ENCODE measurements around the gene DEFB132. TPM values are rescaled to one million over a fixed set of nuclear protein-coding genes. Genes with fewer than 3 reads are reported as not detected.

DEFB132 gene
- total and polyA plus RNA-seq, 2 of the 13 experiments (the other 11 are each of a cell fraction or from before 2014, with no cell fraction given), result not detected

- TF ChIP-seq, protein P1, sequence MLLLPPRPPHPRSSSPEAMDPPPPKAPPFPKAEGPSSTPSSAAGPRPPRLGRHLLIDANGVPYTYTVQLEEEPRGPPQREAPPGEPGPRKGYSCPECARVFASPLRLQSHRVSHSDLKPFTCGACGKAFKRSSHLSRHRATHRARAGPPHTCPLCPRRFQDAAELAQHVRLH (CRISPR knock-in tag; IDR thresholded peaks at IDR 0.05; ENCODE audit: borderline replicate concordance, low read depth), result no peak
- TF ChIP-seq ZNF3 (CRISPR knock-in tag; IDR thresholded peaks at IDR 0.05) (no peak), SMC3 (IDR thresholded peaks at IDR 0.05; ENCODE audit: low read length) (0 out of 2 replicates have a peak, but pooled peaks have one; percentile 8), NCOR1 (IDR thresholded peaks at IDR 0.05; ENCODE audit: borderline replicate concordance, low read length) (0 out of 2 replicates have a peak, but pooled peaks have one; percentile 44), ZNF296 (CRISPR knock-in tag; conservative IDR thresholded peaks at IDR 0.05) (no peak), ZBTB8A (CRISPR knock-in tag; IDR thresholded peaks at IDR 0.05; ENCODE audit: borderline replicate concordance, low read depth) (no peak), ZNF761 (CRISPR knock-in tag; conservative IDR thresholded peaks at IDR 0.05) (0 out of 2 replicates have a peak, but pooled peaks have one; percentile 50), NFRKB (IDR thresholded peaks at IDR 0.05) (no peak), ZEB1 (IDR thresholded peaks at IDR 0.05; ENCODE audit: insufficient replicate concordance, low read depth) (peak; percentile 21), ZFP82 (CRISPR knock-in tag; IDR thresholded peaks at IDR 0.05; ENCODE audit: borderline replicate concordance) (0 out of 2 replicates have a peak, but pooled peaks have one; percentile 46), SAFB2 (CRISPR knock-in tag; IDR thresholded peaks at IDR 0.05; ENCODE audit: borderline replicate concordance, low read depth) (no peak), ZNF362 (CRISPR knock-in tag; IDR thresholded peaks at IDR 0.05; ENCODE audit: borderline replicate concordance) (peak; percentile 85; the same call in 1 of the 2 replicates), MIER3 (CRISPR knock-in tag; IDR thresholded peaks at IDR 0.05; ENCODE audit: borderline replicate concordance) (no peak), CEBPB (IDR thresholded peaks at IDR 0.05; ENCODE audit: borderline replicate concordance, low read depth, low read length) (peak; percentile 86), ISL2 (CRISPR knock-in tag; IDR thresholded peaks at IDR 0.05) (peak; percentile 9; the same call in 1 of the 2 replicates)
Measured at GRCh38 chr20:310645-311044, 53.1 kb downstream of the DEFB132 start (continued).

Other genes starting within 250 kb of the DEFB132 start
- gene DEFB125, start 170.1 kb upstream of the DEFB132 start, total RNA-seq (2016; rRNA removed; fragmentation: Illumina TruSeq; extraction: Trizol), result not detected in 2 replicates
- not detected in 2 replicates for gene DEFB125, start 170.1 kb upstream of the DEFB132 start, polyA plus RNA-seq (2011; rRNA removed)
- gene DEFB126, start 115.1 kb upstream of the DEFB132 start, total RNA-seq (2016; rRNA removed; fragmentation: Illumina TruSeq; extraction: Trizol), result not detected in 2 replicates
- gene DEFB126, start 115.1 kb upstream of the DEFB132 start, polyA plus RNA-seq (2011; rRNA removed), result not detected in 2 replicates
- not detected in 2 replicates for gene DEFB127, start 100.3 kb upstream of the DEFB132 start, total RNA-seq (2016; rRNA removed; fragmentation: Illumina TruSeq; extraction: Trizol)
- not detected in 2 replicates for gene DEFB127, start 100.3 kb upstream of the DEFB132 start, polyA plus RNA-seq (2011; rRNA removed)
- not detected in 2 replicates for gene DEFB128, start 68.0 kb upstream of the DEFB132 start, total RNA-seq (2016; rRNA removed; fragmentation: Illumina TruSeq; extraction: Trizol)
- not detected in 2 replicates for gene DEFB128, start 68.0 kb upstream of the DEFB132 start, polyA plus RNA-seq (2011; rRNA removed)
- not detected in 2 replicates for gene DEFB129, start 30.5 kb upstream of the DEFB132 start, total RNA-seq (2016; rRNA removed; fragmentation: Illumina TruSeq; extraction: Trizol)
- gene DEFB129, start 30.5 kb upstream of the DEFB132 start, polyA plus RNA-seq (2011; rRNA removed), result not detected in 2 replicates
- gene C20orf96, start 33.0 kb downstream of the DEFB132 start, total RNA-seq (2016; rRNA removed; fragmentation: Illumina TruSeq; extraction: Trizol), result 3.8 and 4.7 TPM in 2 replicates
- 18.2 and 20.6 TPM in 2 replicates for gene C20orf96, start 33.0 kb downstream of the DEFB132 start, polyA plus RNA-seq (2011; rRNA removed)
- 56.2 and 63.0 TPM in 2 replicates for gene ZCCHC3, start 39.8 kb downstream of the DEFB132 start, total RNA-seq (2016; rRNA removed; fragmentation: Illumina TruSeq; extraction: Trizol)
- gene ZCCHC3, start 39.8 kb downstream of the DEFB132 start, polyA plus RNA-seq (2011; rRNA removed), result 43.8 and 46.6 TPM in 2 replicates
- 12.1 and 18.7 TPM in 2 replicates for gene SOX12, start 67.8 kb downstream of the DEFB132 start, total RNA-seq (2016; rRNA removed; fragmentation: Illumina TruSeq; extraction: Trizol)
- gene SOX12, start 67.8 kb downstream of the DEFB132 start, polyA plus RNA-seq (2011; rRNA removed), result 10.0 and 11.5 TPM in 2 replicates
- 28.4 and 32.3 TPM in 2 replicates for gene NRSN2, start 89.4 kb downstream of the DEFB132 start, total RNA-seq (2016; rRNA removed; fragmentation: Illumina TruSeq; extraction: Trizol)
- 49.4 and 63.3 TPM in 2 replicates for gene NRSN2, start 89.4 kb downstream of the DEFB132 start, polyA plus RNA-seq (2011; rRNA removed)
- 106 and 115 TPM in 2 replicates for gene TRIB3, start 123.0 kb downstream of the DEFB132 start, total RNA-seq (2016; rRNA removed; fragmentation: Illumina TruSeq; extraction: Trizol)
- gene TRIB3, start 123.0 kb downstream of the DEFB132 start, polyA plus RNA-seq (2011; rRNA removed), result 150 and 241 TPM in 2 replicates
- 121 and 149 TPM in 2 replicates for gene RBCK1, start 150.6 kb downstream of the DEFB132 start, total RNA-seq (2016; rRNA removed; fragmentation: Illumina TruSeq; extraction: Trizol)
- gene RBCK1, start 150.6 kb downstream of the DEFB132 start, polyA plus RNA-seq (2011; rRNA removed), result 215 and 270 TPM in 2 replicates
- gene TBC1D20, start 204.8 kb downstream of the DEFB132 start, total RNA-seq (2016; rRNA removed; fragmentation: Illumina TruSeq; extraction: Trizol), result 36.6 and 45.9 TPM in 2 replicates
- 47.1 and 55.2 TPM in 2 replicates for gene TBC1D20, start 204.8 kb downstream of the DEFB132 start, polyA plus RNA-seq (2011; rRNA removed)

All from HepG2 (cell line).